Heart left ventricle (tissue), 13 donors: ENCODE results near the gene GIPC1.

Experiments used
- CTCF ChIP-seq, 12 donors: fragments of 200-600 bp; sonication (generic) in 4 of 12; IDR thresholded peaks; one replicate each; pipeline versions ENCODE4 v1.5.0 to v1.8.0; 2018 to 2022; ENCODE audit warnings: antibody characterized with exemption in 12 of 12, mild to moderate bottlenecking in 5 of 12
- POLR2A ChIP-seq, 2 donors: fragments of 450-650 bp; IDR thresholded peaks; one replicate each; pipeline ENCODE4 v1.6.1; 2017; ENCODE audit warnings: antibody characterized with exemption in 2 of 2, mild to moderate bottlenecking in 2 of 2, moderate library complexity in 2 of 2
- donor health status: ischemic (EF 13 %, LVEDD 7.1; RV severe dilation, severe dysfunction).
- donor health status: DM: no; HTN: yes; CAD: no.
- donor health status: DM: no; HTN: no; CAD: no.
- donor health status: ischemic (EF 25% LVEDD 6.9; RV normal size, moderate dysfunction).
- donor health status: ischemic (EF 25% LVEDD 5.7; RV mildly dilated, moderate dysfunction).
- donor health status: ischemic (EF 35%, LVEDD 5.7; RV mildly dilated, moderate dysfunction).
- donor health status: nonischemic (EF 11% LVEDD 7.7; RV severe dilation, severe dysfunction).
- donor health status: DM: yes; HTN: yes; CAD: no.
- donor health status: PGD.
- donor health status: ischemic (EF 29% LVEDD 5.4; RV normal size, mild dysfunction).
- donor health status: nonischemic (EF 23%, LVEDD 6.1; RV moderate dilation, normal function).

GRCh38 chr19:14450876-14451275 lies 45.1 kb downstream of the GIPC1 start:
- TF ChIP-seq CTCF (IDR thresholded peaks at IDR 0.05) (no peak), POLR2A (IDR thresholded peaks at IDR 0.05) (no peak)
